ENCODE results near the gene NFASC. TPM values are rescaled to one million over a fixed set of nuclear protein-coding genes. Genes with fewer than 3 reads are reported as not detected.

NFASC gene
- total RNA-seq, 4 donors from 2014 or later: 7.9 to 68.7 (median 32.7) TPM

- no peak for DNase-seq
- no peaks in the 10 kb centered on the region for H3K4me1 ChIP-seq
- no peaks in the 10 kb centered on the region for H3K36me3 ChIP-seq
- H3K27me3 ChIP-seq: no peaks in the 10 kb centered on the region
- H3K9me3 ChIP-seq: no peaks in the 10 kb centered on the region
- no peak overlapping the region for H3K4me3 ChIP-seq
- intact Hi-C loops (cut with DNase I; ENCODE audit: low total_unique reads): no loop called here
- H3K27ac ChIP-seq: no peak overlapping the region
- no peak for TF ChIP-seq POLR2A (IDR thresholded peaks at IDR 0.05)
- no peak for TF ChIP-seq CTCF (IDR thresholded peaks at IDR 0.05)
Measured at GRCh38 chr1:205057808-205058575, 187.3 kb downstream of the NFASC start.

GRCh38 chr1:205058853-205059252 is 188.2 kb downstream of the NFASC start:
- Histone ChIP-seq H3K27me3 (no peaks in the 10 kb centered on the region), H3K4me1 (no peaks in the 10 kb centered on the region), H3K9me3 (no peaks in the 10 kb centered on the region), H3K27ac (no peak overlapping the region), H3K4me3 (no peak overlapping the region), H3K36me3 (no peaks in the 10 kb centered on the region)
- TF ChIP-seq POLR2A (IDR thresholded peaks at IDR 0.05) (no peak), CTCF (IDR thresholded peaks at IDR 0.05) (no peak)
- DNase-seq: no peak
- intact Hi-C loops (cut with DNase I; ENCODE audit: low total_unique reads): no loop called here

DNA sequence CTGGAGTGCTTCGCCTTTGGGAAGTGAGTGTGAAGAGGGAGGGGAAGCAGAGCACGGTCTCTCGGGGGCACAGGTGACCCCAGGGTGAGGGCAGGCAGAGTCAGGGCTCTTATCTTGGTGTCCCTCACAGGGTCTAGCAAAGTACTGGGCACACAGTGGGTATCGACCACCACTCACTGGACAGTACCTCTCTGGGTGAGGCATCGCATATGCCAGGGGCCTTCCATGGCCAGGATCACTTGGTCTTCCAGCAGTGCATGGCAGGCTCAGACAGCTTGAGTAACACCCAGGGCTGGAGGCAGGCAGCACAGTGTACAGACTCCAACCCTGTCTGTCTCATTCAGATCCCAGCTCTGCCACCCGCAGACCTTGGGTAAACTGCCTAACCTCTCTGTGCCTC is 189.0 kb downstream of the NFASC start:
- intact Hi-C loops (cut with DNase I; ENCODE audit: low total_unique reads): no loop called here
- TF ChIP-seq POLR2A (IDR thresholded peaks at IDR 0.05) (no peak), CTCF (IDR thresholded peaks at IDR 0.05) (no peak)
- no peak for DNase-seq
- H3K36me3 ChIP-seq: no peaks in the 10 kb centered on the region
- no peak overlapping the region for H3K4me3 ChIP-seq
- H3K27me3 ChIP-seq: no peaks in the 10 kb centered on the region
- no peak overlapping the region for H3K27ac ChIP-seq
- no peaks in the 10 kb centered on the region for H3K4me1 ChIP-seq
- no peaks in the 10 kb centered on the region for H3K9me3 ChIP-seq

- no peak for DNase-seq
- no peaks in the 10 kb centered on the region for H3K36me3 ChIP-seq
- H3K27ac ChIP-seq: no peak overlapping the region
- no peaks in the 10 kb centered on the region for H3K9me3 ChIP-seq
- intact Hi-C loops (cut with DNase I; ENCODE audit: low total_unique reads): no loop called here
- H3K4me1 ChIP-seq: no peaks in the 10 kb centered on the region
- H3K4me3 ChIP-seq: no peak overlapping the region
- no peaks in the 10 kb centered on the region for H3K27me3 ChIP-seq
- TF ChIP-seq POLR2A (IDR thresholded peaks at IDR 0.05) (no peak), CTCF (IDR thresholded peaks at IDR 0.05) (no peak)
Measured at GRCh38 chr1:205060746-205061145, 190.1 kb downstream of the NFASC start.

DNA sequence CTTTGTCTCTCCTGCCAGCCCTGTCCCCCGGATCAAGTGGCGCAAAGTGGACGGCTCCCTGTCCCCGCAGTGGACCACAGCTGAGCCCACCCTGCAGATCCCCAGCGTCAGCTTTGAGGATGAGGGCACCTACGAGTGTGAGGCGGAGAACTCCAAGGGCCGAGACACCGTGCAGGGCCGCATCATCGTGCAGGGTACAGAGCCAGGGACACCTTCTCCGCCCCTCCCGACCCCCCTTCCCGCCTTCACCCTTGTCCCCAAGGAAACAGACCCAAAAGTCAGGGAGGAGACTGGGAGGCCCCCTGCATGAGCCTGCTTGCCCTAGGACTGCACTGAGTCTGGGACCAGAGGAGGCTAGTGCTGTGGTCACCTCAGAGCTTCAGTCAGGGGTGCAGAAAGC is 190.6 kb downstream of the NFASC start:
- H3K4me1 ChIP-seq: no peaks in the 10 kb centered on the region
- H3K4me3 ChIP-seq: no peak overlapping the region
- no peaks in the 10 kb centered on the region for H3K36me3 ChIP-seq
- intact Hi-C loops (cut with DNase I; ENCODE audit: low total_unique reads): no loop called here
- H3K27ac ChIP-seq: no peak overlapping the region
- no peaks in the 10 kb centered on the region for H3K27me3 ChIP-seq
- no peak for TF ChIP-seq CTCF (IDR thresholded peaks at IDR 0.05)
- TF ChIP-seq POLR2A (IDR thresholded peaks at IDR 0.05): no peak
- no peak for DNase-seq
- H3K9me3 ChIP-seq: no peaks in the 10 kb centered on the region
